ENCODE measurements around the gene FOXO3.

DNA sequence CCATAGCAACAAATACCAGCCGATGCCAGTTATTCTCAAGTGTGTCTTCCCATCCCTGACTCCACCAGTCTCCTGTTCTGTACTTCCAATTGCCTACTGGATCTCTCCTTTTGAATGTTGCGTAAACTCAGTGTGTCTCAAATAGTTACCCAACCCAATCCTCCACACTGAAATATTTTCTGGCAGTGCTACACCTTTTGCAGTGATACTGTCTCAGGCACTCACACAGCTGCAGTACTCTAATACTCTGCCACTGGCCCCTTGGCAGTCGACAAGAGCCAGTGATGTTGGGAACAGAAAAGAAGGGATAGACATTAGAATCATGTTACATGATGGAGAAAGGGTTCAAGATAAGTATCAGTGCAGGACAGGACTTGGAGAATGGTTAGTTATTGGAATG, 31.8 kb upstream of the FOXO3 start:
- TF ChIP-seq, protein P1, sequence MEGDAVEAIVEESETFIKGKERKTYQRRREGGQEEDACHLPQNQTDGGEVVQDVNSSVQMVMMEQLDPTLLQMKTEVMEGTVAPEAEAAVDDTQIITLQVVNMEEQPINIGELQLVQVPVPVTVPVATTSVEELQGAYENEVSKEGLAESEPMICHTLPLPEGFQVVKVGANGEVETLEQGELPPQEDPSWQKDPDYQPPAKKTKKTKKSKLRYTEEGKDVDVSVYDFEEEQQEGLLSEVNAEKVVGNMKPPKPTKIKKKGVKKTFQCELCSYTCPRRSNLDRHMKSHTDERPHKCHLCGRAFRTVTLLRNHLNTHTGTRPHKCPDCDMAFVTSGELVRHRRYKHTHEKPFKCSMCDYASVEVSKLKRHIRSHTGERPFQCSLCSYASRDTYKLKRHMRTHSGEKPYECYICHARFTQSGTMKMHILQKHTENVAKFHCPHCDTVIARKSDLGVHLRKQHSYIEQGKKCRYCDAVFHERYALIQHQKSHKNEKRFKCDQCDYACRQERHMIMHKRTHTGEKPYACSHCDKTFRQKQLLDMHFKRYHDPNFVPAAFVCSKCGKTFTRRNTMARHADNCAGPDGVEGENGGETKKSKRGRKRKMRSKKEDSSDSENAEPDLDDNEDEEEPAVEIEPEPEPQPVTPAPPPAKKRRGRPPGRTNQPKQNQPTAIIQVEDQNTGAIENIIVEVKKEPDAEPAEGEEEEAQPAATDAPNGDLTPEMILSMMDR (IDR thresholded peaks at IDR 0.05; ENCODE audit: extremely low read depth in 1 of 2, insufficient read depth in 1 of 2, low read depth in 1 of 2, low read length in 2 of 2): no peak
- TF ChIP-seq FOS (IDR thresholded peaks at IDR 0.05; ENCODE audit: borderline replicate concordance, insufficient read depth, low read length): no peak
- no peak for TF ChIP-seq EZH2 (IDR thresholded peaks at IDR 0.05; ENCODE audit: borderline replicate concordance, low read depth, low read length, severe bottlenecking)
- TF ChIP-seq POLR2A (IDR thresholded peaks at IDR 0.05; ENCODE audit: low read depth, low read length): no peak
- no peak for TF ChIP-seq GATA2 (IDR thresholded peaks at IDR 0.05; ENCODE audit: insufficient read depth, insufficient read length, low read depth, low read length)
- no peak for TF ChIP-seq POLR2AphosphoS5 (IDR thresholded peaks at IDR 0.05; ENCODE audit: insufficient read depth, low read depth, low read length)
- TF ChIP-seq, protein P2, sequence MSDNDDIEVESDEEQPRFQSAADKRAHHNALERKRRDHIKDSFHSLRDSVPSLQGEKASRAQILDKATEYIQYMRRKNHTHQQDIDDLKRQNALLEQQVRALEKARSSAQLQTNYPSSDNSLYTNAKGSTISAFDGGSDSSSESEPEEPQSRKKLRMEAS (IDR thresholded peaks at IDR 0.05; ENCODE audit: insufficient read depth, insufficient read length): no peak
- no peak for TF ChIP-seq JUN (IDR thresholded peaks at IDR 0.05; ENCODE audit: borderline replicate concordance, insufficient read depth, insufficient read length, low read depth)
- TF ChIP-seq MYC (IDR thresholded peaks at IDR 0.05; ENCODE audit: low read depth, low read length): no peak
